DND-41 (cell line): ENCODE data around the gene ZNF141.

ENCODE experiments used
- ATAC-seq: fragments of 200-7000 bp; cut with Tn5 transposase; 3 replicates; pipeline ENCODE4 v1.9.1; 2021; ENCODE audit warnings: low read depth; ENCODE audit not compliant: insufficient read depth
- DNase-seq: peaks from one replicate; pipeline ENCODE4 v3.0.0-alpha.2; 2020
- H2AFZ ChIP-seq: 2 replicates; pipeline ENCODE4 v1.6.0; 2012; ENCODE audit warnings: low read depth, low read length
- H3K27ac ChIP-seq: 2 replicates; pipeline ENCODE4 v1.5.1; 2012; ENCODE audit warnings: low read length, inconsistent platforms
- H3K27me3 ChIP-seq: fragments of 200-600 bp; sonication (generic); 2 replicates; pipeline ENCODE4 v1.6.0; 2012; ENCODE audit warnings: low read length, mild to moderate bottlenecking, inconsistent platforms; ENCODE audit not compliant: insufficient read depth, poor library complexity
- H3K36me3 ChIP-seq: 2 replicates; pipeline ENCODE4 v1.5.1; 2012; ENCODE audit warnings: low read length, inconsistent platforms; ENCODE audit not compliant: insufficient read depth
- H3K4me1 ChIP-seq: 2 replicates; pipeline ENCODE4 v1.5.1; 2012; ENCODE audit warnings: mild to moderate bottlenecking, low read length; ENCODE audit not compliant: insufficient read depth
- H3K4me2 ChIP-seq: 2 replicates; pipeline ENCODE4 v1.6.0; 2012; ENCODE audit warnings: mild to moderate bottlenecking, moderate library complexity, low read length, inconsistent platforms; ENCODE audit not compliant: insufficient read depth
- H3K4me3 ChIP-seq, 2 experiments: fragments of 200-600 bp in 1 of 2; shearing (Covaris generic) in 1 of 2; 2 replicates each; pipeline ENCODE4 v1.5.1; 2012 to 2016; ENCODE audit warnings: inconsistent platforms in 2 of 2, low read length in 2 of 2, mild to moderate bottlenecking in 2 of 2, low read depth in 1 of 2, moderate library complexity in 1 of 2
- H3K79me2 ChIP-seq: 2 replicates; pipeline ENCODE4 v1.6.0; 2012; ENCODE audit warnings: low read length, inconsistent platforms; ENCODE audit not compliant: insufficient read depth
- H3K9ac ChIP-seq: 2 replicates; pipeline ENCODE4 v1.6.0; 2012; ENCODE audit warnings: low read depth, mild to moderate bottlenecking, inconsistent platforms, low read length, moderate library complexity
- H3K9me3 ChIP-seq: 2 replicates; pipeline ENCODE4 v1.5.1; 2012; ENCODE audit warnings: low read length, moderate library complexity, mild to moderate bottlenecking, inconsistent platforms; ENCODE audit not compliant: insufficient read depth, severe bottlenecking
- H4K20me1 ChIP-seq: 2 replicates; pipeline ENCODE4 v1.6.0; 2012; ENCODE audit warnings: low read length; ENCODE audit not compliant: insufficient read depth
- CTCF ChIP-seq: IDR thresholded peaks from 2 replicates; pipeline ENCODE4 v1.5.1; 2012; ENCODE audit warnings: borderline replicate concordance, low read length, moderate library complexity, mild to moderate bottlenecking; ENCODE audit not compliant: poor library complexity, severe bottlenecking; ENCODE audit errors: extremely low read depth
- EZH2 ChIP-seq: IDR thresholded peaks from 3 replicates; pipeline ENCODE4 v1.6.1; 2012; ENCODE audit warnings: borderline replicate concordance, low read depth, mild to moderate bottlenecking, moderate library complexity, low read length, inconsistent platforms; ENCODE audit not compliant: severe bottlenecking

The ZNF141 gene

DNA sequence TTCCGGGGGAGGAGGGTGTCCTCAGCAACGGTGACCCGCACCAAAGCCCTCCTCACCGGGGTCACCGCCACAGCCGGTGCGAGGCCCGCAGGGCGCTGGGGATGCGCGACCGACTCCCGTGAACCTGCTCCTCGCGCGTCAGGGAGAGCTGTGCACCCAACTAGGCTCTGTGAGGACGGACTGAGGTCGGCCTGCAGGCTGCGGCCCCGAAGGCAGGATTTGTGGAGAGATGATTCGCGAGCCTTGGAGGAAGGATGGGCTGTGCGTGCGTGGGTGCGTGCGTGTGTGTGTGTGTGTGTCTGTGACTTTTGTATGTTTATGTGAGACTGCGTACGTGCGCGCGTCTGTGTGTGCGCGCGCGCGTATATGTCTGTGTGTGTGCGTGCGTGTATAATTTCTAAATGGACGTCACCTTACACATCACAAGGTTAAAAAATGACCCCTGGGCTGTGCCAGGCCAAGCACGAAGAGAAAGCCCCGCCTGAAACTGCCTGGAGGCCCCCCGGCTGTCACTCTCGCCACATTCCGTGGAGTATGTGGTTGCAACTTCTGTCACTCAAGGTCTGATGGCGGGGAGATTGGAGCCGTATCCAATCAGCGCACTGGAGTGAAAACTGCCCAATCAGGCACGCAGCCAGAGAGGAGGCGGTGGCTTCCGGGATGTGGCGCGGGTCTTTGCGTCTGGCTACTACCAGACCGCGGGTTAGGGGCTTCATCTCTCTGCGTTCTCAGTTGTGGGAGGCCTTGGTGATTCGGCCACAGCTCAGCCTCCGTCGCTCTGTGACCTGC, at the start of gene ZNF141:
ZNF141 (plus strand) TSS at position 672 of the 789 bp plus-strand sequence. CDS start 170 bp downstream, outside the sequence.
- no peaks in the 10 kb centered on the region for H4K20me1 ChIP-seq
- ATAC-seq = peak; percentile 96
- peak; percentile 95 for DNase-seq
- peak within 1 kb of the TSS; percentile 91 for H3K27ac ChIP-seq
- no peaks in the 10 kb centered on the region for H3K27me3 ChIP-seq
- H3K4me2 ChIP-seq = peak within 1 kb of the TSS; percentile 66
- peak within 1 kb of the TSS; percentile 83 for H3K9ac ChIP-seq
- no peak for TF ChIP-seq CTCF
- no peak for TF ChIP-seq EZH2
- H3K79me2 ChIP-seq = peaks cover 53% of the 10 kb centered on the region
- peaks cover 46% of the 10 kb centered on the region for H3K36me3 ChIP-seq
- H3K9me3 ChIP-seq = peaks cover 49% of the 10 kb centered on the region
- peaks cover 23% of the 10 kb centered on the region for H3K4me1 ChIP-seq
- H2AFZ ChIP-seq = peak within 1 kb of the TSS; percentile 97
- peak within 1 kb of the TSS; percentile 33 to 70; a peak in 3 of 4 replicates for H3K4me3 ChIP-seq

- TF ChIP-seq EZH2 (no peak), CTCF (no peak)
- DNase-seq (no peak), ATAC-seq (no peak)
- Histone ChIP-seq H4K20me1 (no peaks in the 10 kb centered on the region), H3K9me3 (peaks cover 37% of the 10 kb centered on the region), H3K27me3 (no peaks in the 10 kb centered on the region), H3K4me2 (no peak overlapping the region), H3K36me3 (no peaks in the 10 kb centered on the region), H3K79me2 (no peaks in the 10 kb centered on the region), H3K4me1 (no peaks in the 10 kb centered on the region), H3K9ac (no peak overlapping the region), H2AFZ (no peak overlapping the region), H3K4me3 (no peak overlapping the region), H3K27ac (no peak overlapping the region)
Measured at GRCh38 chr4:288891-289290, 48.7 kb upstream of the ZNF141 start.

DNA sequence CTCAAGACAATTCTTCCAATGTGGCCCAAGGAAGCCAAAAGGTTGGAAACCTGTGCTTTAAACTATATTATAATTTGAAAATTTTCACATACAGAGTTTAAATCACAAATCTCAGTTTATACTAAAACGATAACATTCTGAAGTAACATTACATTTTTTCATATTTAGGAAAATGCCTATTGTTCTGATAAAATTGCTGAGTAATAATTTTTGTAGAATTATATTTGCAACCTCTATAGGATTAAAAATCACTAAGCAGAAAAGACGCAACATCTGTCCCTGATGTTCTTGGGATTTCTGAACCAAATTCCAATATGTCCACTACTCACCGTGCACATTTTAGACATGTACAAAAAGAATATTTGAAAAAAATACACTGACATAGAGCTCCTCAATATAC, 42.9 kb upstream of the ZNF141 start:
- no peak for ATAC-seq
- Histone ChIP-seq H3K36me3 (no peaks in the 10 kb centered on the region), H3K9me3 (peaks cover 27% of the 10 kb centered on the region), H3K4me3 (no peak overlapping the region), H3K4me1 (no peaks in the 10 kb centered on the region), H3K9ac (no peak overlapping the region), H3K27me3 (no peaks in the 10 kb centered on the region), H3K79me2 (no peaks in the 10 kb centered on the region), H4K20me1 (no peaks in the 10 kb centered on the region), H3K4me2 (no peak overlapping the region), H2AFZ (no peak overlapping the region), H3K27ac (no peak overlapping the region)
- DNase-seq = no peak
- TF ChIP-seq EZH2 (no peak), CTCF (no peak)
